Trophoblast cell (in vitro differentiated cells and primary cell): Measurements from ENCODE around the gene COX19.

Source experiments
- DNase-seq, 2 donors: peaks; one replicate each; pipeline ENCODE4 v3.0.0-alpha.2; 2016
- H2AFZ ChIP-seq: 2 replicates; pipeline ENCODE4 v1.6.1; 2013; ENCODE audit warnings: low read length, moderate library complexity, mild to moderate bottlenecking; ENCODE audit not compliant: insufficient read depth, poor library complexity
- H2AK5ac ChIP-seq: 2 replicates; pipeline ENCODE4 v1.6.1; 2013; ENCODE audit warnings: mild to moderate bottlenecking, low read length
- H2BK120ac ChIP-seq: 2 replicates; pipeline ENCODE4 v1.6.1; 2013; ENCODE audit warnings: low read length, mild to moderate bottlenecking, moderate library complexity; ENCODE audit not compliant: insufficient read depth, poor library complexity
- H2BK12ac ChIP-seq: 2 replicates; pipeline ENCODE4 v1.6.1; 2013; ENCODE audit warnings: mild to moderate bottlenecking, low read length, moderate library complexity
- H2BK5ac ChIP-seq: 2 replicates; pipeline ENCODE4 v1.6.1; 2013; ENCODE audit warnings: low read length, low read depth, moderate library complexity, mild to moderate bottlenecking; ENCODE audit not compliant: poor library complexity
- H3K14ac ChIP-seq: 2 replicates; pipeline ENCODE4 v1.6.1; 2013; ENCODE audit warnings: mild to moderate bottlenecking, low read length
- H3K18ac ChIP-seq: 2 replicates; pipeline ENCODE4 v1.6.1; 2013; ENCODE audit warnings: mild to moderate bottlenecking, low read length
- H3K23ac ChIP-seq: 2 replicates; pipeline ENCODE4 v1.6.1; 2013; ENCODE audit warnings: low read length
- H3K27ac ChIP-seq: 2 replicates; pipeline ENCODE4 v1.5.1; 2013; ENCODE audit warnings: low read depth, mild to moderate bottlenecking, inconsistent platforms, low read length, moderate library complexity
- H3K27me3 ChIP-seq: 2 replicates; pipeline ENCODE4 v1.6.1; 2013; ENCODE audit warnings: inconsistent platforms, mild to moderate bottlenecking, low read length, moderate library complexity; ENCODE audit not compliant: insufficient read depth
- H3K36me3 ChIP-seq, 2 experiments: 1 replicate in 1 of 2; 2 replicates in 1 of 2; pipeline ENCODE4 v1.6.1; 2013; ENCODE audit warnings: low read length in 2 of 2, mild to moderate bottlenecking in 2 of 2, moderate library complexity in 1 of 2; ENCODE audit not compliant: insufficient read depth in 2 of 2, control insufficient read depth in 1 of 2
- H3K4ac ChIP-seq: 2 replicates; pipeline ENCODE4 v1.6.1; 2013; ENCODE audit warnings: low read depth, mild to moderate bottlenecking, low read length, moderate library complexity
- H3K4me1 ChIP-seq, 2 experiments: 1 replicate in 1 of 2; 2 replicates in 1 of 2; pipeline ENCODE4 v1.6.1; 2013; ENCODE audit warnings: low read length in 2 of 2, mild to moderate bottlenecking in 2 of 2, moderate library complexity in 1 of 2; ENCODE audit not compliant: insufficient read depth in 2 of 2, control insufficient read depth in 1 of 2
- H3K4me2 ChIP-seq: 2 replicates; pipeline ENCODE4 v1.6.1; 2013; ENCODE audit warnings: inconsistent platforms, mild to moderate bottlenecking, low read length, moderate library complexity
- H3K4me3 ChIP-seq: 2 replicates; pipeline ENCODE4 v1.5.1; 2013; ENCODE audit warnings: mild to moderate bottlenecking, low read depth, low read length, inconsistent platforms
- H3K79me1 ChIP-seq: one replicate; pipeline ENCODE4 v1.6.1; 2013; ENCODE audit warnings: low read length
- H3K79me2 ChIP-seq: 2 replicates; pipeline ENCODE4 v1.6.1; 2013; ENCODE audit warnings: low read length, mild to moderate bottlenecking; ENCODE audit not compliant: control insufficient read depth, insufficient read depth, poor library complexity
- H3K9ac ChIP-seq: 2 replicates; pipeline ENCODE4 v1.6.1; 2013; ENCODE audit warnings: mild to moderate bottlenecking, low read length
- H3K9me3 ChIP-seq: 2 replicates; pipeline ENCODE4 v1.6.1; 2013; ENCODE audit warnings: low read depth, mild to moderate bottlenecking, control low read depth, inconsistent platforms, low read length; ENCODE audit not compliant: insufficient read depth
- H4K12ac ChIP-seq: 2 replicates; pipeline ENCODE4 v1.6.1; 2013; ENCODE audit warnings: low read depth, mild to moderate bottlenecking, low read length, moderate library complexity
- H4K8ac ChIP-seq: 2 replicates; pipeline ENCODE4 v1.6.1; 2013; ENCODE audit warnings: low read depth, mild to moderate bottlenecking, low read length, moderate library complexity
- H4K91ac ChIP-seq: one replicate; pipeline ENCODE4 v1.6.1; 2013; ENCODE audit warnings: low read depth, mild to moderate bottlenecking, low read length, moderate library complexity
- WGBS: extraction: QIAGEN DNeasy Blood & Tissue Kit; methylation state at CpG from one replicate; pipeline ENCODE4 v1.1.7; 2013; ENCODE audit warnings: missing lambda C conversion rate; ENCODE audit not compliant: insufficient read length, insufficient coverage; ENCODE audit errors: extremely low coverage; 5-methylcytosine and 5-hydroxymethylcytosine counted together

Gene COX19

GRCh38 chr7:974172-974571, 1.2 kb downstream of the COX19 start:
- Histone ChIP-seq H2AFZ (no peak overlapping the region), H3K18ac (no peak overlapping the region), H3K14ac (no peak overlapping the region), H3K4me3 (no peak overlapping the region), H2BK5ac (no peak overlapping the region), H3K79me2 (peaks cover 9% of the 10 kb centered on the region), H3K4me2 (peak overlapping the region; percentile 72), H4K8ac (no peak overlapping the region), H3K79me1 (peaks cover 8% of the 10 kb centered on the region), H4K12ac (no peak overlapping the region), H2BK12ac (no peak overlapping the region), H3K9me3 (peaks cover 3% of the 10 kb centered on the region), H3K9ac (no peak overlapping the region), H3K27me3 (no peaks in the 10 kb centered on the region), H4K91ac (no peak overlapping the region), H3K4ac (peak overlapping the region; percentile 80), H2AK5ac (no peak overlapping the region), H3K36me3 (peaks cover 25 to 31% of the 10 kb centered on the region in 2 experiments), H3K27ac (no peak overlapping the region), H3K4me1 (peaks cover 5 to 6% of the 10 kb centered on the region in 2 experiments), H2BK120ac (no peak overlapping the region), H3K23ac (no peak overlapping the region)
- DNase-seq: peak in 1 of 2 donors; percentile 40
- no CpG with 5 or more reads among the region's 7 CpGs for WGBS

- Histone ChIP-seq H3K23ac (no peak overlapping the region), H3K9me3 (no peaks in the 10 kb centered on the region), H4K91ac (no peak overlapping the region), H2BK12ac (no peak overlapping the region), H3K79me2 (peaks cover 9% of the 10 kb centered on the region), H3K79me1 (peaks cover 8% of the 10 kb centered on the region), H2AFZ (no peak overlapping the region), H2BK5ac (no peak overlapping the region), H3K27ac (no peak overlapping the region), H3K4ac (no peak overlapping the region), H4K8ac (no peak overlapping the region), H3K4me2 (no peak overlapping the region), H2BK120ac (no peak overlapping the region), H3K18ac (no peak overlapping the region), H3K9ac (no peak overlapping the region), H3K14ac (no peak overlapping the region), H3K4me3 (no peak overlapping the region), H2AK5ac (no peak overlapping the region), H3K4me1 (peaks cover 5 to 6% of the 10 kb centered on the region in 2 experiments), H4K12ac (no peak overlapping the region), H3K36me3 (peaks cover 31 to 38% of the 10 kb centered on the region in 2 experiments), H3K27me3 (no peaks in the 10 kb centered on the region)
- WGBS: no CpG with 5 or more reads among the region's 9 CpGs
- DNase-seq: no peak
These were observed 2.0 kb downstream of the COX19 start for GRCh38 chr7:973312-973711.

- Histone ChIP-seq H3K36me3 (peaks cover 36 to 43% of the 10 kb centered on the region in 2 experiments), H3K4me2 (no peak overlapping the region)
- whole genome bisulfite sequencing: no CpG with 5 or more reads among the region's 10 CpGs
These were observed 2.6 kb downstream of the COX19 start for GRCh38 chr7:972676-973309.

GRCh38 chr7:972110-972509, 3.2 kb downstream of the COX19 start:
- H4K91ac ChIP-seq: no peak overlapping the region
- no peak for DNase-seq
- no peak overlapping the region for H2BK120ac ChIP-seq
- H2BK5ac ChIP-seq: no peak overlapping the region
- peaks cover 42 to 49% of the 10 kb centered on the region in 2 experiments for H3K36me3 ChIP-seq
- H3K4me3 ChIP-seq: no peak overlapping the region
- peaks cover 5 to 6% of the 10 kb centered on the region in 2 experiments for H3K4me1 ChIP-seq
- peak overlapping the region; percentile 38 for H3K18ac ChIP-seq
- no peak overlapping the region for H4K8ac ChIP-seq
- no peak overlapping the region for H2BK12ac ChIP-seq
- WGBS: no CpG with 5 or more reads among the region's 12 CpGs
- H3K4me2 ChIP-seq: no peak overlapping the region
- no peaks in the 10 kb centered on the region for H3K27me3 ChIP-seq
- no peak overlapping the region for H4K12ac ChIP-seq
- H3K9ac ChIP-seq: no peak overlapping the region
- H2AK5ac ChIP-seq: no peak overlapping the region
- no peak overlapping the region for H2AFZ ChIP-seq
- peaks cover 8% of the 10 kb centered on the region for H3K79me1 ChIP-seq
- H3K4ac ChIP-seq: peak overlapping the region; percentile 12
- no peak overlapping the region for H3K14ac ChIP-seq
- no peak overlapping the region for H3K27ac ChIP-seq
- no peak overlapping the region for H3K23ac ChIP-seq
- no peaks in the 10 kb centered on the region for H3K9me3 ChIP-seq
- H3K79me2 ChIP-seq: peaks cover 9% of the 10 kb centered on the region

More at GRCh38 chr7:972676-973309, 2.6 kb downstream of the COX19 start:
- Histone ChIP-seq H2AFZ (no peak overlapping the region), H3K14ac (no peak overlapping the region), H3K4me1 (peaks cover 5 to 6% of the 10 kb centered on the region in 2 experiments), H4K12ac (no peak overlapping the region), H3K4ac (no peak overlapping the region), H2BK5ac (no peak overlapping the region), H3K23ac (no peak overlapping the region), H2AK5ac (no peak overlapping the region), H3K79me2 (peaks cover 9% of the 10 kb centered on the region), H4K8ac (no peak overlapping the region), H3K4me3 (no peak overlapping the region), H2BK120ac (no peak overlapping the region), H3K27me3 (no peaks in the 10 kb centered on the region), H3K79me1 (peaks cover 8% of the 10 kb centered on the region), H2BK12ac (no peak overlapping the region), H3K9me3 (no peaks in the 10 kb centered on the region), H4K91ac (no peak overlapping the region), H3K27ac (no peak overlapping the region), H3K9ac (no peak overlapping the region), H3K18ac (no peak overlapping the region)
- DNase-seq: peak in 1 of 2 donors; percentile 31
